ENCODE measurements around the gene ZFAND3. TPM values are rescaled to one million over a fixed set of nuclear protein-coding genes. Genes with fewer than 3 reads are reported as not detected.

ZFAND3 gene
- polyA plus RNA-seq, 2 of the 4 experiments (the other 2 are of a cell fraction): 12.0 to 50.0 TPM

DNA sequence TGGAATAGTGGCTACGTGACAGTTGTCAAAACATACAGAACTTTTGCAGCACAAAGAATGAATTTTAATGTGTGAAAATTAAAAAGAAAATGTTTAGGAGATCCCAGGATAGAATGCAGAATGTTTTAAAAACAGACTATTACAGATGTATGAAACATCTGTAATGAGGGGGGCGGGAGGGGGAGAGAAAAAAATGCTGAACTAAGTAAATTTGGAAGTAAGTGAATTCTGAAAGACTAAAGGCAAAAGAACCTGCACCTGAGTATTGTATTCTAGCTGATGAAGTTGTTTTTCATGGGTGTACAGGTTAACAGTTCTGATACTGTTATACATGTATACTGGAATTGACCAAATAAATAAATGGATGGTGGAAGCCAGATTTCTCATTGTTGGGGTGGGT lies 178.8 kb downstream of the ZFAND3 start:
- TF ChIP-seq TP53 (CRISPR knock-in tag; IDR thresholded peaks at IDR 0.05) (no peak), NFE2L2 (conservative IDR thresholded peaks at IDR 0.05; ENCODE audit: low read length) (no peak), HOXB13 (CRISPR knock-in tag; IDR thresholded peaks at IDR 0.05; ENCODE audit: low read depth) (no peak), RFX5 (IDR thresholded peaks at IDR 0.05) (no peak), ZNF302 (CRISPR knock-in tag; IDR thresholded peaks at IDR 0.05) (no peak)
- Histone ChIP-seq H3K4me2 (no peak overlapping the region), H3K4me3 (no peak overlapping the region), H3K4me1 (peaks cover 9% of the 10 kb centered on the region; the same call in 1 of the 3 replicates), H3K27ac (no peak overlapping the region), H3K9me3 (no peaks in the 10 kb centered on the region)
- 91% methylated on average over 1 of the region's 2 CpGs for WGBS (ENCODE audit: missing lambda C conversion rate)
- ATAC-seq (no peak), FAIRE-seq (no peak), DNase-seq (ENCODE audit: low read depth in 1 of 2, low spot score in 1 of 2) (no peak)
- CTCF ChIA-PET: no interaction called here
- POLR2A ChIA-PET: no interaction called here

DNA sequence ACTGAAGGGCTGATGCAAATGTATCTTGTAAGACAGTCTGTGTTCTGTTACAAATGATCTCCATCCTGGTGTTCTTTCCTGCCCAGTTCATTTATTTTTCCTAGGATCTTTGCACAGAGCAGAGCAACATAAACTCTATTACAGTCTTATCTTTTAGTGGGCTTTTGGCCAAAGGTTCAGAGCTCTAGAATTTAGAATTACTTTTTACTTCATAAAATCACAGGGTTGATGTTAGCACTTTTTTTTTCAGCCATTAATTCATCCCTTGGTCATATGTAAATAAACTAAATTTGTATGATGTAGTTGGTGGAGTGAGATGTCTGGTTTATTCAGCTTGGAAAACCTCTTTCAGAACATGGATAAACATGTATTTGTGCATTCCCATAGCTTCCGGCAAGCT lies 181.9 kb downstream of the ZFAND3 start:
- no peak for TF ChIP-seq USF2 (IDR thresholded peaks at IDR 0.05)
- POLR2A ChIA-PET: no interaction called here
- Histone ChIP-seq H3K4me2 (no peak overlapping the region), H3K27ac (no peak overlapping the region), H3K4me1 (no peaks in the 10 kb centered on the region), H3K9me3 (no peaks in the 10 kb centered on the region), H3K4me3 (no peak overlapping the region)
- DNase-seq (ENCODE audit: low read depth in 1 of 2, low spot score in 1 of 2) (no peak), ATAC-seq (no peak), FAIRE-seq (no peak)
- CTCF ChIA-PET: no interaction called here
- WGBS (ENCODE audit: missing lambda C conversion rate): 96% methylated on average over 1 of the region's 1 CpG

- TF ChIP-seq SMC3 (IDR thresholded peaks at IDR 0.05) (no peak), CHD2 (IDR thresholded peaks at IDR 0.05; ENCODE audit: low read length, partially characterized antibody) (no peak), ZNF302 (CRISPR knock-in tag; IDR thresholded peaks at IDR 0.05) (no peak), REST (IDR thresholded peaks at IDR 0.05) (no peak), CBX8 (IDR thresholded peaks at IDR 0.05) (no peak), HES2 (IDR thresholded peaks at IDR 0.05) (no peak)
Observed at GRCh38 chr6:38004908-38005307, 185.4 kb downstream of the ZFAND3 start.

GRCh38 chr6:38011937-38012336 lies 192.4 kb downstream of the ZFAND3 start:
- Histone ChIP-seq H3K4me3 (no peak overlapping the region), H3K27ac (no peak overlapping the region), H3K4me1 (no peaks in the 10 kb centered on the region), H3K9me3 (peaks cover 6% of the 10 kb centered on the region; the same call in 1 of the 3 replicates), H3K4me2 (no peak overlapping the region)
- DNase-seq (ENCODE audit: low read depth in 1 of 2, low spot score in 1 of 2) (no peak), ATAC-seq (no peak), FAIRE-seq (no peak)
- ChIA-PET CTCF (interaction anchor here (0.6 to 1.4 kb wide), 5 partner anchors 9 to 300 kb away, joined by 3 to 4 read pairs (median 3); no protein-coding TSS in a partner anchor), POLR2A (no interaction called here)
- WGBS (ENCODE audit: missing lambda C conversion rate): 71% methylated on average over 5 of the region's 5 CpGs
- no peak for TF ChIP-seq RCOR1 (IDR thresholded peaks at IDR 0.05; ENCODE audit: low read depth, low read length)
- TF ChIP-seq CBX2 (IDR thresholded peaks at IDR 0.05; ENCODE audit: borderline replicate concordance, low read depth): no peak
- TF ChIP-seq REST (IDR thresholded peaks at IDR 0.05): no peak
- no peak for TF ChIP-seq HDAC2 (IDR thresholded peaks at IDR 0.05)
- TF ChIP-seq ATOH8 (CRISPR knock-in tag; IDR thresholded peaks at IDR 0.05; ENCODE audit: low read depth): no peak
- no peak for TF ChIP-seq NFE2L2 (conservative IDR thresholded peaks at IDR 0.05; ENCODE audit: low read length)
- no peak for TF ChIP-seq EHF (CRISPR knock-in tag; IDR thresholded peaks at IDR 0.05)
- no peak for TF ChIP-seq HES2 (IDR thresholded peaks at IDR 0.05)
- no peak for TF ChIP-seq PHF8 (IDR thresholded peaks at IDR 0.05; ENCODE audit: borderline replicate concordance, low read depth)
- no peak for TF ChIP-seq FOXS1 (CRISPR knock-in tag; IDR thresholded peaks at IDR 0.05)
- no peak for TF ChIP-seq CBX8 (IDR thresholded peaks at IDR 0.05)
- no peak for TF ChIP-seq ZNF302 (CRISPR knock-in tag; IDR thresholded peaks at IDR 0.05)

More at GRCh38 chr6:38004908-38005307, 185.4 kb downstream of the ZFAND3 start:
- DNase-seq (ENCODE audit: low read depth in 1 of 2, low spot score in 1 of 2) (no peak), FAIRE-seq (no peak), ATAC-seq (no peak)
- H3K9me3 ChIP-seq: no peaks in the 10 kb centered on the region
- POLR2A ChIA-PET: interaction anchor here (0.6 kb wide), 1 partner anchor 43 kb away, joined by 3 read pairs; no protein-coding TSS in a partner anchor
- CTCF ChIA-PET: interaction anchor here (1.1 kb wide), 1 partner anchor 147 kb away, joined by 3 read pairs; no protein-coding TSS in a partner anchor
- 62% methylated on average over 2 of the region's 2 CpGs for WGBS (ENCODE audit: missing lambda C conversion rate)
- H3K4me2 ChIP-seq: no peak overlapping the region
- no peaks in the 10 kb centered on the region for H3K4me1 ChIP-seq
- no peak overlapping the region for H3K4me3 ChIP-seq
- no peak overlapping the region for H3K27ac ChIP-seq

Data from A549 (cell line).